H7 (cell line): ENCODE data around the gene ALG10B. TPM values are rescaled to one million over a fixed set of nuclear protein-coding genes. Genes with fewer than 3 reads are reported as not detected.
"Not testable (repeated sequence)": the region's sequence is repeated elsewhere in the genome, so short reads cannot be mapped to it uniquely, and the experiment has no call there.

Experiments used
- DNase-seq: peaks from one replicate; pipeline ENCODE4 v3.0.0; 2012
- H3K27me3 ChIP-seq: 2 replicates; pipeline ENCODE4 v1.6.0; 2011; ENCODE audit warnings: mild to moderate bottlenecking, low read length; ENCODE audit not compliant: control insufficient read depth, insufficient read depth
- H3K36me3 ChIP-seq: replicated peaks from 2 replicates; pipeline ENCODE4 v1.5.1; 2011; ENCODE audit warnings: low read length; ENCODE audit not compliant: control insufficient read depth, insufficient read depth
- H3K4me3 ChIP-seq: 2 replicates; pipeline ENCODE4 v1.5.1; 2011; ENCODE audit warnings: low read depth, mild to moderate bottlenecking, control low read depth, low read length, moderate library complexity; ENCODE audit not compliant: insufficient read depth
- total RNA-seq: library from RNA; depleted of rRNA; stranded (reverse); fragments of >200 nt; shearing (Covaris generic); gene quantifications from 2 replicates; pipeline ENCODE4 v1.2.3, GENCODE V29; 2014

Gene ALG10B
- total RNA-seq, 1 experiment from 2014 or later: 4.8 TPM

GRCh38 chr12:38343256-38343655 is 26.7 kb downstream of the ALG10B start:
- not testable (repeated sequence) for DNase-seq, H3K36me3 ChIP-seq, H3K4me3 ChIP-seq, H3K27me3 ChIP-seq

DNA sequence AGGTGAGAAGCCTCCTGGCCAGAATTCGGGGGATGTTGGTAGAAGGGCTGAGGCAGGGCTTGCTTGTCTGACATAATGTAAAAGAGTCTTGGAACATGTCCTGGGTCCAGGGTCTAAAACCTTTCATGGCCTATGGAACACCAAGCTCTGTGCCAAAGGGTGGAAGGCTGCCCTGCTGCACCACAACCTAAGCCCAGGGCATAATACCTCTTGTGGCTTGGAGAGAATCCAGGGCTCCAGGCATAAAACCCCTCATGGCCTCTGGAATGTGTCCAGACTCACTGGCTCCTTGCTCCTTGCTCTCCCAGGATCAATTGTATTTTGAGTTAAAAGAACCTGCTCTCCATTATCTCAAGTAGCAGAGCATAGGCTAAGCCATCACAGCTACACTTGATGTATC is 27.3 kb downstream of the ALG10B start:
- DNase-seq, H3K36me3 ChIP-seq, H3K27me3 ChIP-seq, H3K4me3 ChIP-seq: not testable (repeated sequence)

GRCh38 chr12:38350342-38351174 is 34.0 kb downstream of the ALG10B start:
- no peaks in the 10 kb centered on the region for H3K27me3 ChIP-seq
- no peak for DNase-seq
- no peaks in the 10 kb centered on the region for H3K36me3 ChIP-seq
- H3K4me3 ChIP-seq: no peak overlapping the region

GRCh38 chr12:38351175-38351508 is 34.6 kb downstream of the ALG10B start:
- DNase-seq, H3K27me3 ChIP-seq, H3K4me3 ChIP-seq, H3K36me3 ChIP-seq: not testable (repeated sequence)

GRCh38 chr12:38367506-38367905 is 50.9 kb downstream of the ALG10B start:
- Histone ChIP-seq H3K27me3 (no peaks in the 10 kb centered on the region), H3K36me3 (no peaks in the 10 kb centered on the region), H3K4me3 (no peak overlapping the region)
- no peak for DNase-seq

GRCh38 chr12:38370311-38370710 is 53.7 kb downstream of the ALG10B start:
- Histone ChIP-seq H3K36me3 (no peaks in the 10 kb centered on the region), H3K27me3 (no peaks in the 10 kb centered on the region), H3K4me3 (no peak overlapping the region)
- no peak for DNase-seq

- Histone ChIP-seq H3K4me3 (no peak overlapping the region), H3K36me3 (no peaks in the 10 kb centered on the region), H3K27me3 (no peaks in the 10 kb centered on the region)
- DNase-seq: no peak
These were observed 57.2 kb downstream of the ALG10B start for GRCh38 chr12:38373784-38374183.

DNA sequence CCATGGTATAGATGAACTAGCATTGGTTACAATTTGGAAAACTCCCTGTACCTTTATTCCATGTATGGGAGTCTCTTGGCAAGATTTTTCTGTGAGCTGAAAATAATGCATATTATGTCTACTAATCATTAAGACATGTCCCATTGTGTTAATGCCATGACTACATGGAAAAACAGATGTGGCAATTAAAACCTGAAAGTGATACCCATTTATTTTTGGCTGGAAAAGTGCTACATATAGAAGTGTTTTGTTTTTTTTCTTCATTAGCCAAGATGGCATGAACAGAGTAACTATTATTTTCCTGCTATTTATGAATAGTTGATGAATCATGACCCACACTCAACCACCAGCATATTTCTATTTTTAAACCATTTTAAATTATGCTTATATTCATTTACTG is 58.2 kb downstream of the ALG10B start:
- DNase-seq: no peak

More for the DNA sequence above, 58.2 kb downstream of the ALG10B start:
- Histone ChIP-seq H3K36me3 (no peaks in the 10 kb centered on the region), H3K4me3 (no peak overlapping the region), H3K27me3 (no peaks in the 10 kb centered on the region)
